Renal cortex interstitium (tissue), 11 donors: ENCODE measurements around the gene ECE2. TPM values are rescaled to one million over a fixed set of nuclear protein-coding genes. Genes with fewer than 3 reads are reported as not detected.
"Not testable (repeated sequence)": the region's sequence is repeated elsewhere in the genome, so short reads cannot be mapped to it uniquely, and the experiment has no call there.

Experiments used
- DNase-seq, 11 donors: peaks; one replicate each; pipeline ENCODE4 v3.0.0-alpha.2; 2013; ENCODE audit warnings: low read depth in 9 of 11, low spot score in 4 of 11; ENCODE audit errors: extremely low read depth in 1 of 11
- polyA plus RNA-seq, 3 donors: library from polyadenylated mRNA; unstranded; fragments of 120-200 nt; gene quantifications; one replicate each; pipeline ENCODE4 v1.2.1, GENCODE V29; 2013; ENCODE audit not compliant: insufficient read length in 3 of 3

ECE2 gene
- polyA plus RNA-seq, 3 donors: not detected

DNA sequence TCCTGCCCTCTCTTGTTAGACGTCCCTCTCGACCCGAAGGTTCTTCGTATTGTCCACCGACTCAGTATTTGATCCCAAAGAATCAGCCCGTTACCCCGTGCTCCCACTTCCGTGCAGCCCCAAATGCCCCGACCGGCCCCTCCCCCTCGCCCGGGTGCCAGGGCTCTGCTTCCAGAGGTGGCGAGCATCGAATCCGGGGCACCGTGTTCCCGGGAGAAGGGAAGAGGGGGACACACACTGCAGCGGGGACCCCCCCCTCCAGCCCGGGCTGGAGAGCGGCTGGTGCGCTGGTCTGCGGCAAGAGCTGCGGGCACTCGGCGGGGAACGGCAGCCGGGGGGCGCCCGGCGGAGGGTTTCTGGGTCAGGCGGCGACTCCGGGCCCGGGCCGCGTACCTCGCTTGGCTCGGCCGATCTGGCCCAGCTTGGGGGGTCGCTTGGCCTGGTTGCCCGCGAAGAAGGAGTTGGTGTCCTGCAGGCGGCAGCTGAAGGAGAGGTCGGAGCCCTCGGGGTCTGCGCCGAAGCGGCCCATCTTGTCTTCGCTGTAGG, 15.0 kb upstream of the ECE2 start:
- DNase-seq: no peak

GRCh38 chr3:184261270-184261853, 14.5 kb upstream of the ECE2 start, which contains the start of gene CAMK2N2:
TSS of gene CAMK2N2 (minus strand) at chr3:184261553. CDS start at chr3:184261285, 268 bp downstream.
- no peak for DNase-seq

DNA sequence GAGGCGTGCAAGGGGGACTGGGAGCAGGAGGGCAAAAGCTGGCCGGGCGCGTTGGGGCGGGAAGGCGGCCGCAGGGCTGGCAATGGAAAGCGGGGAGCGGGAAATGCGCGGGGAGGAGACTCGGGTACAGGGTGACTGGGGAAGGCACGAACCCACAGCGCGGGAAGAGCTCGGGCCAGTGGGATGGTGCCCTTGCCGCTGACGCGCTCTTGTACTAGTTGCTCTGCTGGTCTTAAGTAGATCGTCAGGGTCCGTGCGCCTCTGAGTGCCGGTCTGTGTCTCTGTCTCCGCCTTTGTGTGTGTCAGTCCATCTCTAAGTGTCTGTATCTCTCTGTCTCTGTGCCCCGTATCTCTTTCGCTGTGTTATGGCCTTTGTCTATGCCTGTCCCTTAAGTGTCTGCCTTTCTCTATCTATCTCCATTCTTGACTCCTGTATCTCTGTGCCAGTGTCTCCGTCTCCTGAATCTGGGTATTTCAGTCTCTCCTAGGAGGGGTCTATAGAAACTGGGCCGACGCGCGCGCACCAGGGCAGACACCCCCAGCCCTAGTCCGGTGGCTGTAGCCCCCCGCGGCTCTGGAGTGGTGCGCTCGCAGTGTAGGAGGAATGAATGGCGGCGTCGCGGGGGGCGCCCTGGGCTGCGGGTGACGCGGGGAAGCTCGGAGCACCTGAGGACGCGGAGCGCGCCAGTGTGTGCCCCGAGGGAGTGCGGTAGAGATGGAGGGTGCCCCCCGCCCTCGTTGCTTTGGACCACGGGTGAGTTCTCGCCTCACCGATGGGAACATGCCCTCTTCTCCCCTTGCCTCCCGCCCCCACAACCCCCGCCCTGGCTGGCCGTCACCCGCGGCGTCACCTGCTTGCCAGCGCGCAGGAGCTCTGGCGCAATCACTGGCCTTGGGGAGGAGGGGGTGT, 13.7 kb upstream of the ECE2 start:
- DNase-seq: no peak

- no peak for DNase-seq
Observed at GRCh38 chr3:184262764-184263179, 13.1 kb upstream of the ECE2 start.

DNA sequence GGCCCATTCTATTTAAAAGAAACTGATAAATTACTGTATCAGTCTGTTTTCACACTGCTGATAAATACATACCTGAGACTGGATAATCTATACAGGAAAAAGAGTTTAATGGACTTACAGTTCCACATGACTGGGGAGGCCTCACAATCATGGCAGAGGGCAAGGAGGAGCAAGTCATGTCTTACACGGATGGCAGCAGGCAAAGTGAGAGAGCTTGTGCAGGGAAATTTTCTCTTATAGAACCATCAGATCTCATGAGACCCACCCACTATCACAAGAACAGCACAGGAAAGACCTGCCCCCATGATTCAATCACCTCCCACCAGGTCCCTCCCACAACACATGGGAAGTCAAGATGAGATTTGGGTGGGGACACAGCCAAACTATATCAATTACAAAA, 8.6 kb upstream of the ECE2 start:
- not testable (repeated sequence) for DNase-seq

- no peak for DNase-seq
Observed at GRCh38 chr3:184272269-184272668, 3.6 kb upstream of the ECE2 start.

- DNase-seq: no peak
Observed at GRCh38 chr3:184275381-184275701, 481 bp upstream of the ECE2 start.

GRCh38 chr3:184277366-184277765, 1.5 kb downstream of the ECE2 start:
- DNase-seq: no peak

DNA sequence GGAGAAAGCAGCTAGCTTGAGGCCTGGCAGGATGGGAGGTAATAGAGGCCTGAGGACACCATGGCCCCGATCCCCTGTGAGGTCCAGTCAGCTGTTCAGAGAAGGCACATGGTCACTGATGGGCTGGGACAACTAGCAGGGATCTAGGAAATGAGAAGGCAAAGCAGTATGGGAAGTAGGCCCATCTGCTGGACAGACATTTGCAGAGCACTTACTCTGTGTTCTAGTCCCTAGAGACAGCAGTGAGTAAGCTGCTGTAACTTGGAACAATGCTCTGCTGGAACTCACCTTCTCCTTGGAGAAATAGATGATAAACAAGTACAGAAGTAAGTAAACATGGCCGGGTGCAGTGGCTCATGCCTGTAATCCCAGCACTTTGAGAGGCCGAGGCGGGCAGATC, 7.1 kb downstream of the ECE2 start:
- DNase-seq: no peak

DNA sequence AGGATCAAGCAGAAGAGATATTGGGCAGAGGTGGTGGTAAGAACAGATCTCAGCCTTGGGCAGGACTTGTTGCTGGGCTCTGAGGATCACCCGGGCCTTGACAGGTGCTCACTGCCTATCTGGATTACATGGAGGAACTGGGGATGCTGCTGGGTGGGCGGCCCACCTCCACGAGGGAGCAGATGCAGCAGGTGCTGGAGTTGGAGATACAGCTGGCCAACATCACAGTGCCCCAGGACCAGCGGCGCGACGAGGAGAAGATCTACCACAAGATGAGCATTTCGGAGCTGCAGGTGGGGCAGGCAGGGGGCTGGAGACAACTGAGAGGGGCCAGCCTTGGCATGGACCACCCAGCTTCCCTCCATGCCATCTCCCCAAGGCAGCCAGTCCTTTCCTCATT, 7.9 kb downstream of the ECE2 start:
- no peak for DNase-seq

DNA sequence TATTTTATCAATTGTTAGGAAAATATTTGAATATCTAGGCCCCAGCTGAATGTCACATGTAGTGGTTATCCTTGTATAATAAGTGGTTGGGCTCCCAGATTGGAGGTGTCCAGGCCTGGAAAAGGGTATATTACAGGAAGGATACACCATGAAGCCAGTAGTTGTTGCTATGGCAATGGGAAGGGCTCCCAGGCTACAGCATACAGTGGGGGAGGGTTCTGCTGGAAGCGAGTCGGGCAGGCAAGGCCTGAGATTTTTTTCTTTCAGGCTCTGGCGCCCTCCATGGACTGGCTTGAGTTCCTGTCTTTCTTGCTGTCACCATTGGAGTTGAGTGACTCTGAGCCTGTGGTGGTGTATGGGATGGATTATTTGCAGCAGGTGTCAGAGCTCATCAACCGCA, 8.9 kb downstream of the ECE2 start:
- peak in 4 of 11 donors; percentile 52 to 60 (median 58) for DNase-seq

GRCh38 chr3:184289426-184289938, 13.7 kb downstream of the ECE2 start:
- DNase-seq: no peak

- no peak for DNase-seq
Observed at GRCh38 chr3:184290331-184290730, 14.5 kb downstream of the ECE2 start.

DNA sequence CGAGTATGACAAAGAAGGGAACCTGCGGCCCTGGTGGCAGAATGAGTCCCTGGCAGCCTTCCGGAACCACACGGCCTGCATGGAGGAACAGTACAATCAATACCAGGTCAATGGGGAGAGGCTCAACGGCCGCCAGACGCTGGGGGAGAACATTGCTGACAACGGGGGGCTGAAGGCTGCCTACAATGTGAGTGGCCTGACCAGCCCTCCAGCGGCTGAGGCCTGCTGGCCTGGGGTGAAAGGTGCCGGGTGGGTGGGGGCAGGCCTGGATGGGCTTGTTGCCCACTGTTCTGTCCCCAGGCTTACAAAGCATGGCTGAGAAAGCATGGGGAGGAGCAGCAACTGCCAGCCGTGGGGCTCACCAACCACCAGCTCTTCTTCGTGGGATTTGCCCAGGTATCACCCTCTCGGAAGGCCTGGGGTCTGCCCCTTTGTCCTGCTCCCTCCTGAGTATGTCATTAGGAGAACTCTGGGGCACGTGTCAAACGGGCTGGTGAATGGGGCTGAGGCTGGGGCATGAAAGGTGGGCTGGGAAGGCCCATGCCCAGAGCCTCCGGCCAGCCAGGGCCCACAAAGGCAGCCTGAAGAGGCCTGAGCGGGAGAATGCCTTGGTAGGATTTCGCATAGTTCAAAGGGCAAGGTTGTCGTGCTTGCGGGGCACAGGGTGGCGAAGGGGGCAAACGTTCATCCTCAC, 15.4 kb downstream of the ECE2 start:
- DNase-seq: no peak

GRCh38 chr3:184291738-184292445, 16.1 kb downstream of the ECE2 start:
- no peak for DNase-seq

- DNase-seq: no peak
Observed at GRCh38 chr3:184295771-184296170, 19.9 kb downstream of the ECE2 start.

GRCh38 chr3:184296616-184297015, 20.8 kb downstream of the ECE2 start:
- DNase-seq: no peak

DNA sequence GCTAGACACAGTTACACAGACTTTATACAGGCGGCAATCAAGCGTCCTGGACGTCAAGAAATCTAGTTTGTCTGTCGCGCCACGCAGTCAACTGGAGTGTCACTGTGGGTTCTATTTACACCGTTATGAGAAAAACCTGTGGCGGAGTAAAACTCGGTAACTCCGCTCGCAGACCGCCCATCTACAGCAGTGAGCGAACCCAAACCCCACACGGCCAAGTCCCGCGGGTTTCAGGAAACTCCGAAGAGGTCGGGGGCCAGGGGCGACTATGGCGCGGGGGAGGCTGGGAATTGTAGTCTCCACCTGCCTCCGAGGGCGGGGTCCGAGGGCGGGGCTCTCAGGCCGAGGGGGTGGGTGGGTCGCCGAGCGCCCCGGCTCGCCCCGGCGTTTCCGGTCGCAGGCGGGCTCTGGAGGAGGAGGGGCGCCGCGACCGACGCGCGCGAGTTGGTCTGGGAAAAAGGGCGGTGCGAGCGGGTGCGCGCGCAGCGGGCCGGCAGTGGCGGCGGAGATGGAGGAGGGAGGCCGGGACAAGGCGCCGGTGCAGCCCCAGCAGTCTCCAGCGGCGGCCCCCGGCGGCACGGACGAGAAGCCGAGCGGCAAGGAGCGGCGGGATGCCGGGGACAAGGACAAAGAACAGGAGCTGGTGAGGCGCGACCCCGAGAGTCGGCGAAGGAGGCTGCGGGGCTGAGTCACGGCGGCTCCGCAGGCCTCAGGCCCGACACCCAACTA, 23.1 kb downstream of the ECE2 start, which contains the start of gene PSMD2:
Gene PSMD2 (plus strand): TSS at position 483 of the 729 bp plus-strand sequence. CDS start 26 bp downstream, at position 509.
- peak; percentile 85 to 97 (median 95) for DNase-seq
